Endothelial cell of umbilical vein (primary cell): ENCODE data around the gene MRPL32. TPM values are rescaled to one million over a fixed set of nuclear protein-coding genes. Genes with fewer than 3 reads are reported as not detected.

Source experiments
- BruUV-seq: library from RNA; stranded (reverse); fragments of 400-500 nt; replicated peaks from 2 replicates; lab custom pipeline; 2021; lab: Mats Ljungman, UMichigan
- CTCF ChIA-PET: fragments of 300-600, 350-600 bp; sonication (Branson Sonifier 250); formaldehyde crosslinking; loops from one replicate; lab custom pipeline; 2021; ENCODE audit warnings: antibody characterized with exemption, inconsistent platforms; lab: Charles Lee
- POLR2A ChIA-PET: fragments of 300-600, 350-600 bp; sonication (Branson Sonifier 250); formaldehyde crosslinking; loops from one replicate; lab custom pipeline; 2021; ENCODE audit warnings: antibody characterized with exemption, inconsistent platforms; lab: Charles Lee
- DNase-seq: peaks from one replicate; pipeline ENCODE4 v3.0.0-alpha.2; 2011; ENCODE audit warnings: low read depth, low spot score
- FAIRE-seq: peaks from 2 replicates; lab custom pipeline; 2011; peaks lifted over from hg19 to GRCh38; lab: Jason Lieb, UNC
- H2AFZ ChIP-seq: 2 replicates; pipeline ENCODE4 v1.6.0; 2012; ENCODE audit warnings: low read depth, low read length, control low read depth, inconsistent platforms
- H3K27ac ChIP-seq: 2 replicates; pipeline ENCODE4 v1.5.1; 2011; ENCODE audit warnings: low read depth, mild to moderate bottlenecking, control low read depth, low read length, moderate library complexity; ENCODE audit not compliant: insufficient read depth
- H3K27me3 ChIP-seq, 2 experiments: 2 replicates each; pipeline versions ENCODE4 v1.6.0 to v1.6.1; 2011; ENCODE audit warnings: low read length in 2 of 2, mixed read lengths in 1 of 2; ENCODE audit not compliant: control insufficient read depth in 2 of 2, insufficient read depth in 2 of 2
- H3K36me3 ChIP-seq, 2 experiments: 2 replicates in 1 of 2; 3 replicates in 1 of 2; pipeline ENCODE4 v1.5.1; 2011; ENCODE audit warnings: low read length in 2 of 2, mild to moderate bottlenecking in 1 of 2, moderate library complexity in 1 of 2; ENCODE audit not compliant: control insufficient read depth in 2 of 2, insufficient read depth in 2 of 2; ENCODE audit errors: extremely low read depth in 1 of 2
- H3K4me1 ChIP-seq: 3 replicates; pipeline ENCODE4 v1.5.1; 2011; ENCODE audit warnings: mild to moderate bottlenecking, low read length; ENCODE audit not compliant: control insufficient read depth, insufficient read depth; ENCODE audit errors: extremely low read depth
- H3K4me2 ChIP-seq: 2 replicates; pipeline ENCODE4 v1.6.1; 2011; ENCODE audit warnings: low read length, control low read depth, mixed read lengths; ENCODE audit not compliant: insufficient read depth
- H3K4me3 ChIP-seq, 3 experiments: fragments of 200-600 bp in 1 of 3; sonication (generic), shearing (Covaris generic) in 1 of 3; replicated peaks in 1 of 3; 2 replicates each; pipeline ENCODE4 v1.5.1; 2011 to 2016; ENCODE audit warnings: control low read depth in 3 of 3, low read length in 3 of 3, mild to moderate bottlenecking in 2 of 3, inconsistent platforms in 1 of 3, low read depth in 1 of 3, moderate library complexity in 1 of 3; ENCODE audit not compliant: insufficient read depth in 1 of 3
- H3K79me2 ChIP-seq: 2 replicates; pipeline ENCODE4 v1.6.0; 2012; ENCODE audit warnings: low read length, inconsistent platforms; ENCODE audit not compliant: control insufficient read depth, insufficient read depth
- H3K9ac ChIP-seq: replicated peaks from 2 replicates; pipeline ENCODE3; 2011; ENCODE audit warnings: low read length, control low read depth; ENCODE audit not compliant: insufficient read depth; ENCODE audit errors: extremely low read depth
- H3K9me1 ChIP-seq: replicated peaks from 3 replicates; pipeline ENCODE4 v1.6.0; 2011; ENCODE audit warnings: mild to moderate bottlenecking, low read length; ENCODE audit not compliant: control insufficient read depth, insufficient read depth; ENCODE audit errors: extremely low read depth
- H3K9me3 ChIP-seq: replicated peaks from 2 replicates; pipeline ENCODE4 v1.5.1; 2012; ENCODE audit warnings: low read length, inconsistent platforms; ENCODE audit not compliant: control insufficient read depth, insufficient read depth
- H4K20me1 ChIP-seq: replicated peaks from 2 replicates; pipeline ENCODE3; 2011; ENCODE audit warnings: mild to moderate bottlenecking, low read length; ENCODE audit not compliant: control insufficient read depth, insufficient read depth; ENCODE audit errors: extremely low read depth
- FOS ChIP-seq: IDR thresholded peaks from 2 replicates; pipeline ENCODE4 v1.6.1; 2011; ENCODE audit warnings: mild to moderate bottlenecking, low read length, moderate library complexity, borderline replicate concordance; ENCODE audit not compliant: insufficient read depth
- JUN ChIP-seq: IDR thresholded peaks from 2 replicates; pipeline ENCODE4 v1.6.1; 2011; ENCODE audit warnings: borderline replicate concordance, low read depth; ENCODE audit not compliant: insufficient read length, insufficient read depth
- MAX ChIP-seq: IDR thresholded peaks from 2 replicates; pipeline ENCODE4 v1.6.1; 2011; ENCODE audit not compliant: insufficient read depth, insufficient read length
- MYC ChIP-seq: IDR thresholded peaks from one replicate; pipeline ENCODE4 v1.6.1; 2011; ENCODE audit warnings: mild to moderate bottlenecking, low read depth, low read length
- POLR2A ChIP-seq: IDR thresholded peaks from 2 replicates; pipeline ENCODE4 v1.6.1; 2012; ENCODE audit warnings: low read depth, mild to moderate bottlenecking, control low read depth, low read length
- POLR2AphosphoS5 ChIP-seq: IDR thresholded peaks from 2 replicates; pipeline ENCODE4 v1.6.1; 2012; ENCODE audit warnings: low read depth, mild to moderate bottlenecking, control low read depth, low read length, moderate library complexity; ENCODE audit not compliant: insufficient read depth
- dilution Hi-C: fragments of 300-500 bp; cut with MboI; formaldehyde crosslinking; loops from one replicate; pipeline ENCODE4 v1.15.0; 2019; ENCODE audit warnings: low sequenced_read_pairs; ENCODE audit not compliant: extremely low pct_ligation_motif_present
- intact Hi-C: fragments of 100-400 bp; cut with micrococcal nuclease; formaldehyde crosslinking; loops from one replicate; pipeline ENCODE4 v1.10.0; 2022
- polyA plus RNA-seq, 4 experiments: library from polyadenylated mRNA; depleted of rRNA in 3 of 4; stranded (reverse) in 3 of 4; unstranded in 1 of 4; fragments of >200 nt; gene quantifications; 2 replicates each; pipeline versions ENCODE4 v1.2.1 to v1.2.3, GENCODE V29; 2011 to 2012; ENCODE audit warnings: missing spikeins in 1 of 4
- total RNA-seq: library from RNA; stranded (reverse); gene quantifications from 2 replicates; pipeline ENCODE4 v1.2.3, GENCODE V29; 2021

The MRPL32 gene
- total and polyA plus RNA-seq, 2 donors (not counting 3 experiments of a cell fraction or from before 2014, with no cell fraction given) = 39.9 to 62.2 TPM

GRCh38 chr7:42932811-42933591 lies 825 bp downstream of the MRPL32 start:
- CTCF ChIA-PET = interaction anchor here (0.6 to 2.4 kb wide), 13 partner anchors 8 to 992 kb away, joined by 3 to 26 read pairs (median 7); partner anchors contain the start of genes C7orf25 and STK17A
- Histone ChIP-seq H3K4me1 (peaks cover 29% of the 10 kb centered on the region), H3K4me2 (peak overlapping the region; percentile 82), H3K79me2 (peaks cover 70% of the 10 kb centered on the region), H3K9ac (peak overlapping the region; percentile 77), H4K20me1 (no peaks in the 10 kb centered on the region), H3K27ac (peak overlapping the region; percentile 39), H3K36me3 (peaks cover 3 to 17% of the 10 kb centered on the region in 2 experiments), H3K9me1 (no peaks in the 10 kb centered on the region), H2AFZ (peak overlapping the region; percentile 76), H3K27me3 (no peaks in the 10 kb centered on the region), H3K4me3 (peak overlapping the region; percentile 54 to 95 (median 91)), H3K9me3 (no peaks in the 10 kb centered on the region)
- dilution Hi-C loops = no loop called here
- intact Hi-C loops = loop anchor here (1.0 to 10.0 kb wide), 4 partner anchors 21 to 991 kb away; partner anchors contain the start of genes C7orf25 and STK17A
- no TSS peak for BruUV-seq
- peak; percentile 77 for DNase-seq
- POLR2A ChIA-PET = interaction anchor here (0.7 kb wide), 1 partner anchor 539 kb away, joined by 4 read pairs; no protein-coding TSS in a partner anchor
- peak; percentile 42 for FAIRE-seq
- peak; percentile 33 for TF ChIP-seq POLR2A
- peak; percentile 27 for TF ChIP-seq POLR2AphosphoS5
- no peak for TF ChIP-seq FOS

- intact Hi-C loops (loop anchor here (5.0 to 10.0 kb wide), 2 partner anchors 651 to 992 kb away; partner anchors contain the start of gene STK17A), dilution Hi-C loops (no loop called here)
- DNase-seq (no peak), FAIRE-seq (no peak)
- H4K20me1 ChIP-seq = no peaks in the 10 kb centered on the region
- no peak overlapping the region for H3K4me3 ChIP-seq
- peaks cover 57% of the 10 kb centered on the region for H3K79me2 ChIP-seq
- no peak overlapping the region for H3K27ac ChIP-seq
- TF ChIP-seq MYC (no peak), JUN (no peak), POLR2A (no peak), MAX (no peak)
- H3K36me3 ChIP-seq = peaks cover 5 to 17% of the 10 kb centered on the region in 2 experiments
- H3K9me1 ChIP-seq = no peaks in the 10 kb centered on the region
- ChIA-PET CTCF (interaction anchor here (0.7 to 1.3 kb wide), 2 partner anchors 293 to 787 kb away, joined by 3 to 4 read pairs; no protein-coding TSS in a partner anchor), POLR2A (no interaction called here)
- H3K9me3 ChIP-seq = no peaks in the 10 kb centered on the region
- H3K9ac ChIP-seq = no peak overlapping the region
- no peaks in the 10 kb centered on the region for H3K27me3 ChIP-seq
- H3K4me1 ChIP-seq = peaks cover 24% of the 10 kb centered on the region
- no peak overlapping the region for H3K4me2 ChIP-seq
- H2AFZ ChIP-seq = no peak overlapping the region
- no TSS peak for BruUV-seq
Measured at GRCh38 chr7:42934291-42934690, 2.1 kb downstream of the MRPL32 start.
